ENCODE results near the gene ACTN1. TPM values are rescaled to one million over a fixed set of nuclear protein-coding genes. Genes with fewer than 3 reads are reported as not detected.

The ACTN1 gene
- total RNA-seq, 3 donors from 2014 or later = 75.0 to 295 (median 290) TPM

DNA sequence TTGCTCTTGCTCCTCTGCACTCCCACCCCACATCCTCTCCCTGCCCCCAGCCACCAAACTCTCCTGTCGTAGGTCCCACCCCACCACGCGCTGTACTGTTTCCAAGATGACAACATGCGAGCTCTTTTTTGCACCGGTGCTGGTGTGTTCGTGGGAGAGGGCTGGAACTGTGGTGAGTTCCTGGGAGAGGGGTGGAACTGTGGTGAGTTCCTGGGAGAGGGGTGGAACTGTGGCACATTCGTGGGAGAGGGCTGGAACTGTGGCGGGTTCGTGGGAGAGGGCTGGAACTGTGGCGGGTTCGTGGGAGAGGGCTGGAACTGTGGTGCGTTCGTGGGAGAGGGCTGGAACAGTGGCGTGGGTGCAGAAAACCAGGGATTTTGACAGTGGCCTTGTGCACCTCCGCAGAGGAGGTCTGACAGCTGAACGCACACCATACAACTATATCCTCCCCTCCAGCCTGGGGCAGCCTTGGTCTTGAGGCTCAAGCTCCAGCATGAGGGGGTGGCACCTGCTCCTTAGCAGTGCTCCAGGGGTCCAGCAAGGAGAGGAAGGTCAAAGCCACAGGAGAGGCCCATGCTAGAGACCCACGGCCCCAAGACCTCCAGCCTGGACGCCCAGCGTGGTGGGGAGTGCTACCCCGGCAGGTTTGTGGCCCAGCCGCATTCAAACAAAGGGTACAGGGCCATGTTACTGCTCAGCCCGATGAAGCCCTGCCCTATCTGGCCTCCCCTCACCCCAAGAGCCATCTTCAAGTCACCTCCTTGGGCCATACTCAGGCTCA lies 50.1 kb downstream of the ACTN1 start:
- no peak overlapping the region for H3K4me3 ChIP-seq
- no peaks in the 10 kb centered on the region for H3K9me3 ChIP-seq
- H3K27ac ChIP-seq = peak overlapping the region; percentile 53 to 68
- DNase-seq (ENCODE audit: low spot score in 2 of 2) = no peak
- intact Hi-C loops (cut with DNase I; ENCODE audit: low total_unique reads) = no loop called here
- H3K36me3 ChIP-seq = no peaks in the 10 kb centered on the region
- H3K4me1 ChIP-seq = peaks cover 0 to 10% of the 10 kb centered on the region in 2 donors
- no peaks in the 10 kb centered on the region for H3K27me3 ChIP-seq
- TF ChIP-seq POLR2AphosphoS5 (IDR thresholded peaks at IDR 0.05) (no peak), POLR2A (IDR thresholded peaks at IDR 0.05) (no peak)
- TF ChIP-seq, protein P1, sequence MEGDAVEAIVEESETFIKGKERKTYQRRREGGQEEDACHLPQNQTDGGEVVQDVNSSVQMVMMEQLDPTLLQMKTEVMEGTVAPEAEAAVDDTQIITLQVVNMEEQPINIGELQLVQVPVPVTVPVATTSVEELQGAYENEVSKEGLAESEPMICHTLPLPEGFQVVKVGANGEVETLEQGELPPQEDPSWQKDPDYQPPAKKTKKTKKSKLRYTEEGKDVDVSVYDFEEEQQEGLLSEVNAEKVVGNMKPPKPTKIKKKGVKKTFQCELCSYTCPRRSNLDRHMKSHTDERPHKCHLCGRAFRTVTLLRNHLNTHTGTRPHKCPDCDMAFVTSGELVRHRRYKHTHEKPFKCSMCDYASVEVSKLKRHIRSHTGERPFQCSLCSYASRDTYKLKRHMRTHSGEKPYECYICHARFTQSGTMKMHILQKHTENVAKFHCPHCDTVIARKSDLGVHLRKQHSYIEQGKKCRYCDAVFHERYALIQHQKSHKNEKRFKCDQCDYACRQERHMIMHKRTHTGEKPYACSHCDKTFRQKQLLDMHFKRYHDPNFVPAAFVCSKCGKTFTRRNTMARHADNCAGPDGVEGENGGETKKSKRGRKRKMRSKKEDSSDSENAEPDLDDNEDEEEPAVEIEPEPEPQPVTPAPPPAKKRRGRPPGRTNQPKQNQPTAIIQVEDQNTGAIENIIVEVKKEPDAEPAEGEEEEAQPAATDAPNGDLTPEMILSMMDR (IDR thresholded peaks at IDR 0.05) = no peak

- TF ChIP-seq POLR2A (IDR thresholded peaks at IDR 0.05) (no peak), POLR2AphosphoS5 (IDR thresholded peaks at IDR 0.05) (no peak)
- TF ChIP-seq, protein P1 (IDR thresholded peaks at IDR 0.05) = no peak
- intact Hi-C loops (cut with DNase I; ENCODE audit: low total_unique reads) = no loop called here
- Histone ChIP-seq H3K27me3 (no peaks in the 10 kb centered on the region), H3K27ac (peak overlapping the region; percentile 53 to 68), H3K9me3 (no peaks in the 10 kb centered on the region), H3K4me3 (no peak overlapping the region), H3K4me1 (peaks cover 0 to 10% of the 10 kb centered on the region in 2 donors), H3K36me3 (no peaks in the 10 kb centered on the region)
- no peak for DNase-seq (ENCODE audit: low spot score in 2 of 2)
Observed at GRCh38 chr14:68927956-68928675, 51.0 kb downstream of the ACTN1 start.

DNA sequence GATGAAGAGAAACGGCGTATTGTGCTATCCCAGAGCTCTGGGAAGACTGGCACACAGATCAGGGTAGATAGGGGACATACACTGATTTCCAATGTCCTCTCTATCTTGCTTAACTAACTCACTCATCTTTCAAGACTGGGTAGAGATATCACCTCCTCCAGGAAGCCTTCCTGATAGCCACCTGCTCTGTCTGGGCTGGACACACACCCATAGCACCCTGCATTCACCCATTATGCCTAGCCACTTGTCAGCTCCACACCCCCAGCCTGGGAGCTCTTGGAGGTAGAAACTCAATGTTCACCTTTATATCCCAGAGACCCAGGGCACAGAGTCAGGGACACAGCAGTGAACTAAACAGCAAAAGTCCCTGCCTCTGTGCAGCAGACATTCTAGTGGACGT lies 52.0 kb downstream of the ACTN1 start:
- H3K4me3 ChIP-seq = no peak overlapping the region
- peak overlapping the region; percentile 59 to 68 for H3K27ac ChIP-seq
- H3K27me3 ChIP-seq = no peaks in the 10 kb centered on the region
- intact Hi-C loops (cut with DNase I; ENCODE audit: low total_unique reads) = no loop called here
- DNase-seq (ENCODE audit: low spot score in 2 of 2) = no peak
- peaks cover 0 to 17% of the 10 kb centered on the region in 2 donors for H3K4me1 ChIP-seq
- no peaks in the 10 kb centered on the region for H3K36me3 ChIP-seq
- H3K9me3 ChIP-seq = no peaks in the 10 kb centered on the region
- TF ChIP-seq POLR2A (IDR thresholded peaks at IDR 0.05) = no peak
- TF ChIP-seq, protein P1 (IDR thresholded peaks at IDR 0.05) = no peak
- no peak for TF ChIP-seq POLR2AphosphoS5 (IDR thresholded peaks at IDR 0.05)

DNA sequence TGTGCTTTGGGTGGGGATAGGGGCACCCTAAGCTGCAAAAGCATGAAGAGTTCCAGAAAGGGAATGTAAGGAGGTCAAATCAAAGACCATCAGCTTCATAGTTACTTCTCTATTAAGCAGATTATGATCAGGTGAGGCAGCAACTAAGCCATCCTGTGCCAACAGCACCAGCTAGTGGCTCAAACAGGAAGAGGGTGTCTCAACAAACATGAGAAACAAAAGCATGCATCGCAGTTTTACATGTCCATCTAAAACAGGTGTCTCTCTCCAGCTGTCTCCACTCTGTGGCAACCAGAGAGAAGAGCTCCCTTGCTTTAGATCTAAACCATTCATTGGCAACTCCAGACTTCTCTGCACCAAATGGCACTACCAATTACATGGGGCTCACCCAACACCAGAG lies 52.9 kb downstream of the ACTN1 start:
- H3K27ac ChIP-seq = peak overlapping the region in 1 of 2 donors; percentile 74
- intact Hi-C loops (cut with DNase I; ENCODE audit: low total_unique reads) = no loop called here
- no peak for DNase-seq (ENCODE audit: low spot score in 2 of 2)
- no peak overlapping the region for H3K4me3 ChIP-seq
- TF ChIP-seq, protein P1 (IDR thresholded peaks at IDR 0.05) = peak in 1 of 3 donors; percentile 31
- TF ChIP-seq POLR2A (IDR thresholded peaks at IDR 0.05) = no peak
- no peaks in the 10 kb centered on the region for H3K36me3 ChIP-seq
- peaks cover 0 to 23% of the 10 kb centered on the region in 2 donors for H3K4me1 ChIP-seq
- no peaks in the 10 kb centered on the region for H3K27me3 ChIP-seq
- no peaks in the 10 kb centered on the region for H3K9me3 ChIP-seq

- TF ChIP-seq, protein P1 (IDR thresholded peaks at IDR 0.05) = no peak
- TF ChIP-seq POLR2A (IDR thresholded peaks at IDR 0.05) (no peak), POLR2AphosphoS5 (IDR thresholded peaks at IDR 0.05) (no peak)
- Histone ChIP-seq H3K4me3 (no peak overlapping the region), H3K36me3 (no peaks in the 10 kb centered on the region), H3K27ac (peak overlapping the region; percentile 73 to 74), H3K27me3 (no peaks in the 10 kb centered on the region), H3K4me1 (peaks cover 0 to 23% of the 10 kb centered on the region in 2 donors), H3K9me3 (no peaks in the 10 kb centered on the region)
- intact Hi-C loops (cut with DNase I; ENCODE audit: low total_unique reads) = no loop called here
- no peak for DNase-seq (ENCODE audit: low spot score in 2 of 2)
Observed at GRCh38 chr14:68925373-68925772, 53.7 kb downstream of the ACTN1 start.

All from breast epithelium (tissue), 4 donors.